Epidermal melanocyte (primary cell): ENCODE measurements around the gene FARP2.
A peak's percentile ranks its signal among the peaks of the same experiment; 100 is the strongest.

Source experiments
- DNase-seq: peaks from one replicate; pipeline ENCODE4 v3.0.0; 2011; ENCODE audit warnings: low spot score; ENCODE audit not compliant: insufficient read length

FARP2 gene

DNA sequence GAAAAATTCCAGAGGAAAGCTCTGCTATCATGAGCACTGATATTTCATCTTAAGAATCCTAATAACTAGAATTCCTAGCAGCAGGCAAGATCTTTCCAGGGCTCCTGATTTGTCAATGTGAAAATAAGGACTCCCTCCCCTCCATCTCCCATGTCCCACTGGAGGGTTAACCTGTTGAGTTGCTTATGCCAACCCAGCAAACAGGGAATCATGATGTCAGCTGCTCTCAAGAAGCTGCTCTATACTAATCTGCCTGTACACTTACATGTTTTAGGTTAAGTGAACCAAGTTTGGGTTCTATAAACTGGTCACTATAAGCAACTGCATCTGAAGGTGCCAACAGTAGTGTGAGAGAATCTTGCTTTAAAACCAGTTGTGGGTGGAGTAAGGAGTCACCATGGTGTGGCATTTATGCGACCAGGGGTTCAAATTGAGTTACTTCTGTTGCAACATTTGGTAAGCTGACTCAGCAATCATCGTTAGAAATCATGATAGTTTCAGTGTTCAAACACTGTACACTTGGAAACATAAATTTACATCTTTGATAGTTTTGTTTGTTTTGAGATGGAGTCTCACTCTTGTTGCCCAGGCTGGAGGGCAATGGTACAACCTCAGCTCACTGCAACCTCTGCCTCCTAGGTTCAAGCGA, 98.9 kb downstream of the FARP2 start:
- no peak for DNase-seq

- DNase-seq: no peak
Observed at GRCh38 chr2:241456546-241456945, 100.5 kb downstream of the FARP2 start.

GRCh38 chr2:241458687-241459086, 102.6 kb downstream of the FARP2 start:
- DNase-seq: peak; percentile 12

DNA sequence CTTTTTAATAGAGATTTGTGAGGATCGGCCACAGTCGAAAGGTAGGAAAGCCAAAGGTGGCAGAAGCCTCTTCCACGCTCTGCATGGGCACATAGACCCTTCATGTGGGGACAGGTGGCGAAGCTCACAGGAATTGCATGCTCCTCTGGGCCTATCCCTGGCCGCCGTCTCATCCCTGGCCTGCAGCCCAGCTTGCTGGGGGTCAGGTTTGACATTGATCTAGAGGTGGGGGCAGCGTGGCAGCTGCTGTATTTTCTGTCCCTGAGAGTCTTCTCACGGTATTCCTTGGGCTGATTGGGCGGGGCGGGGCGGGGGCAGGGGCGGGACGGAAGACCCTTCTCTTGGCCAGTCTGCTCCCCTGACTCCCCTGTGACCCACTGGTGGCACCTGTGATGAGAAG, 103.4 kb downstream of the FARP2 start:
- DNase-seq: no peak

DNA sequence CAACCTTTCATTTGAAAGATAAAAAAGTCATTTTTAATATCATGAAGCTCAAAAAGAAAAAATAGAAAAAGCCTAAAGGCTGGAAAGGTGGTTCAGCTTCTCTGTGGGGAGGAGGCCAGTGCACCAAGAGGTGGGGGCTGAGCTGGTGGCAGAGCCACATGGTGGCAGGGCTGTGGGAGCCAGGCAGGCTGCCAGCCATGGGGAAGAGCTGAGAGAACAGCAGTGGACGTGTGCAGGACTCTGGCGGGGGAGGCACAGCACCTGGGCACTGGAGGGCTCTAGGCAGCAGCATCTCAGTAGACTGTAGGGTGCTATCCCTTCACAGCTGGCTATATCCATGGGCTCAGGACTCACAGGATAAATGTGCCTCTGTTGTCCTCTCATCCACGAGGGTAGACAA, 104.5 kb downstream of the FARP2 start:
- no peak for DNase-seq

DNA sequence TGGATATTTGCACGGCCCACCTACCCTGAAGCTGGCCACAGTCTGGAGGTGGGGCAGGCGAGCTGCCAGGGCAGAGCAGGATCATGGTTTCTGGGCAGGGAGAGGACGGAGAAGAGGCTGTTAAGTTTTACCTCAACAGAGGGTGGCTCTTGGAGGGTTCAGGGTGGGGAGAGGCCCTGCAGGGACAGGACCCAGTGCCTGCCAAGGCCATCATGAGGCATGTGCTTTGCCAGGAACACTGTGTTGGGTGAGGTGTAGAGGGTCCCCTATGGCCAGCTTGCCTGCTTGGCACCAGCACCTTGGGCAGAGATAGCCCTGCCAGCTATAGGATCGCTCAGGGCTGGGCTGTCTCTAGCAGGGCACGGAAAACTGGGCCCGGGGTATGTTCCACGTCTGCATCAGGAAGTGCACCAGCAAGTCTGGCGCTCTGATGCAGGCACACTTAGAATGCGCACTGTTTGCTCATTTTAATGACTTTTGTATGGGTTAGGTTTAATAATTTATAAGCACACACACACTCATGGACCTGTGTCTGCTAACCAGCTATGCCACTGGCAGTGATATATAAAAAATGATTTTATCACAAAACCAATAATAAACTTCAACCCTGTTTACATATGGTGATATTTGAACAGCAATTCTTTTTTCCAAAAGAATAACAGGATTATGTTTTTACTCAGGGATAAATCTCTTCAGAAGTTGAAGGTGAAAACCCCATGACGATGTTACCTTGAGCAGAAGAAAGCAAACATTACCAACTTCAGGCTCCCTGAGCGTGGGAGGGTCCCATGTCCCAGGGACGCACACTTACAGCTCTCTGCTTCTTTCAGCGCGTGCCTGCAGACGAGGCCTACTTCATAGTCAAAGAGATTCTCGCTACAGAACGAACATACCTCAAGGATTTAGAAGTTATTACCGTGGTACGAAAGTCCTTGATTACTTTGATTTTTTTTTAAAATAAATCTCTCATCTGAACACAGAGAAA, 105.9 kb downstream of the FARP2 start:
- DNase-seq: no peak

- no peak for DNase-seq
Observed at GRCh38 chr2:241463276-241464135, 107.4 kb downstream of the FARP2 start.

DNA sequence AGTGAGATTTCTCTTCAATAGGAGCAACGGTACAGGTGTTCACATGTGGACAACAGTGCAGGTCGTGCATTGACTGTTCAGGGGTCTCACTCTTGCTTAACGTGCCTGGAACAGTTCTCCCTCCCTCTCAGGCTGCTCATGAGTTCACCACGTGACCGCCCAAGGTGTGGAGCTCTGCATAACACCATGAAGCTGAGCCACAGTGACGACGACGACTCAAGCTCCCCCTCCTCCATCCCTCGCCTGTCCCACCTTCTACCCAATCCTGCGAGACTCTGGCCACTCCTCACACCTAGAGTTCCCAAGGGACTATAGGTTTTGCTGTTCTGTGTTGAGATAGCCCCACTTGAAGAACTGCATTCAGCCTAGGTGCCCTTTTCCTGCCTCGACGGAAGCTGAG, 109.5 kb downstream of the FARP2 start:
- DNase-seq: no peak

DNA sequence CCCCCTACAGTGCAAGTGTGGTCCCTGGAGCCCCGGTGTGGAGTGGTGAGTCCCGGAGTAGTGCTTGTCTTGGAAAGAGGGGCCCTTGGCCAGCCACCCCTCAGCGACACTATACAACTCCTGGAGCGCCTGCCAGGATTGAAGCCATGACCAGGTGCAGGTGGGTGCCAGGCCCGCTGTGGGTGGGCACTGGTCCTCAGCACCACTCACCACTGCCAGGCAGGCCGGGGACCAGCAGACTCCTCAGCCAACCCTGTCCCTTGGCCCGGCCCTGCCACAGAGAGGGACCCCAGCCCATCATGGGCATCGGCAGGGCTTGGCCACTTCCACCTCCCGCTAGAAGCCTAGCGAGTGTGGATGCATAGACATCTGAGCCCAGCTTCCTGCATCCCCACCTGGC, 110.1 kb downstream of the FARP2 start:
- DNase-seq: no peak

- no peak for DNase-seq
Observed at GRCh38 chr2:241467777-241468475, 111.8 kb downstream of the FARP2 start.

DNA sequence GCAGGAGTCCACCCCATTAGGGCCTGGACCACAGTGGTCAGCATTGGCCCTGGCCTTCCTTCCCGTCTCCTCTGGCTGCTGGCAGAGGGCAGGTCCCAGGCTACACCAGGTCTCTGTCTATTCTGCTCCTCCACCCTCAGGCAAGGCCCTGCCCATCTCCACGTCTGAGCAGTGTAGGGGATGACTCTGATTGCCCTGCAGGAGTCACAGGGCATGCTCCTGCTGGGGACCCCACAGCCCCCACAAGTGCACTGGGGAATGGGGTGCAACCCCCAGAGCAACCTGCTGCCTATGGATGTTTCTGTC, 112.3 kb downstream of the FARP2 start:
- DNase-seq: no peak

- no peak for DNase-seq
Observed at GRCh38 chr2:241469746-241470145, 113.7 kb downstream of the FARP2 start.

- no peak for DNase-seq
Observed at GRCh38 chr2:241473399-241473798, 117.3 kb downstream of the FARP2 start.

DNA sequence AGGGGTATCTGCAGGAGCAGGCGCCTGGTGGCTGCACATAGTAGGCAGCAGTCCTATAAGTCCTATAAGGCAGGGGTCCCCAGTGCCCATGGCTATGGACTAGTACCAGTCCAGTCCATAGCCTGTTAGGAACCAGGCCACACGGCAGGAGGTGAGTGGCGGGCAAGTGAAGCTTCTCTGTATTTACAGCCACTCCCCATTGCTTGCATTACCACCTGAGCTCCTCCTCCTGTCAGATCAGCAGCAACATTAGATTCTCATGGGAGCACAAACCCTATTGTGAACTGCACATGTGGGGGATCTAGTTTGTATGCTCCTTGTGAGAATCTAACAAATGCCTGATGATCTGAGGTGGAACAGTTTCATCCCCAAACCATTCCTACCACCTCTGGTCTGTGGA, 119.2 kb downstream of the FARP2 start:
- no peak for DNase-seq

- no peak for DNase-seq
Observed at GRCh38 chr2:241478166-241478565, 122.1 kb downstream of the FARP2 start.

GRCh38 chr2:241479026-241479898, 123.2 kb downstream of the FARP2 start:
- no peak for DNase-seq

GRCh38 chr2:241481687-241482086, 125.6 kb downstream of the FARP2 start:
- DNase-seq: no peak

GRCh38 chr2:241482126-241482955, 126.3 kb downstream of the FARP2 start:
- no peak for DNase-seq

DNA sequence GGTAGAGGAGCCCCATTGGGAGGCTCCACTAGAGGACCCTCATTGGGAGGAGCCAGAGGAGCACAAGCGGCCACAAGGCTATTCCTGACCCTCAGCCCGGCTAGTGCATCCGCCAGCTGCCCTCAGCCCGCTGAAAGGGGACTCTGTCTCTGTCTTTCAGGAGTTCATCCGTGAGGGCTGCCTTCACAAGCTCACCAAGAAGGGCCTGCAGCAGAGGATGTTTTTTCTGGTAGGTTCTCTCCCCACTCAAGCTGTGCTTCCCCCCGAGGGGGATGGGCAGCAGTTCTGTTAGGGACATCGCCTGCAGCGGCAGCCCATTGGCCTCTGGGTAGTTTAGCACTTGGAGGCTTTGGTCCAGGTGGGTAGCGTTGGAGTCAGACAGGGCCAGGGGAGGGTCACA, 127.2 kb downstream of the FARP2 start:
- no peak for DNase-seq
